Endothelial cell (in vitro differentiated cells): ENCODE measurements around the gene NATD1. TPM values are rescaled to one million over a fixed set of nuclear protein-coding genes. Genes with fewer than 3 reads are reported as not detected.
"Not testable (repeated sequence)": the region's sequence is repeated elsewhere in the genome, so short reads cannot be mapped to it uniquely, and the experiment has no call there.

Experiments
- DNase-seq: peaks from one replicate; pipeline ENCODE4 v3.0.0; 2021; ENCODE audit warnings: low spot score
- H3K27ac Mint-ChIP-seq: one replicate; pipeline ENCODE4 v1.8.0; 2021; ENCODE audit warnings: mixed read lengths, inconsistent platforms; ENCODE audit not compliant: unreplicated experiment
- H3K27me3 Mint-ChIP-seq: one replicate; pipeline ENCODE4 v1.8.0; 2021; ENCODE audit warnings: mild to moderate bottlenecking, moderate library complexity, mixed read lengths, inconsistent platforms; ENCODE audit not compliant: unreplicated experiment
- H3K36me3 Mint-ChIP-seq: one replicate; pipeline ENCODE4 v1.8.0; 2021; ENCODE audit warnings: mild to moderate bottlenecking, low read depth, mixed read lengths, inconsistent platforms; ENCODE audit not compliant: unreplicated experiment
- H3K4me1 Mint-ChIP-seq: one replicate; pipeline ENCODE4 v1.8.0; 2021; ENCODE audit warnings: mild to moderate bottlenecking, mixed read lengths, inconsistent platforms; ENCODE audit not compliant: unreplicated experiment
- H3K4me3 Mint-ChIP-seq: one replicate; pipeline ENCODE4 v1.8.0; 2021; ENCODE audit warnings: mild to moderate bottlenecking, mixed read lengths, inconsistent platforms; ENCODE audit not compliant: unreplicated experiment
- H3K9me3 Mint-ChIP-seq: one replicate; pipeline ENCODE4 v1.8.0; 2021; ENCODE audit warnings: mixed read lengths, inconsistent platforms; ENCODE audit not compliant: unreplicated experiment
- total RNA-seq: library from RNA; stranded (reverse); fragmentation: NEBNext Ultra II Directional; extraction: Animal tissue kit (Norgen Biotek cat#: 25700); gene quantifications from one replicate; pipeline ENCODE4 v1.2.1, GENCODE V29; 2021; ENCODE audit not compliant: unreplicated experiment
- TF ChIP-seq, protein P1 (sequence below): fragments of 200-600 bp; sonication (generic); IDR thresholded peaks from one replicate; pipeline ENCODE4 v1.5.0; 2021; ENCODE audit warnings: antibody characterized with exemption; ENCODE audit not compliant: unreplicated experiment

Gene NATD1
- total RNA-seq, 1 donor from 2014 or later, result 30.3 TPM

DNA sequence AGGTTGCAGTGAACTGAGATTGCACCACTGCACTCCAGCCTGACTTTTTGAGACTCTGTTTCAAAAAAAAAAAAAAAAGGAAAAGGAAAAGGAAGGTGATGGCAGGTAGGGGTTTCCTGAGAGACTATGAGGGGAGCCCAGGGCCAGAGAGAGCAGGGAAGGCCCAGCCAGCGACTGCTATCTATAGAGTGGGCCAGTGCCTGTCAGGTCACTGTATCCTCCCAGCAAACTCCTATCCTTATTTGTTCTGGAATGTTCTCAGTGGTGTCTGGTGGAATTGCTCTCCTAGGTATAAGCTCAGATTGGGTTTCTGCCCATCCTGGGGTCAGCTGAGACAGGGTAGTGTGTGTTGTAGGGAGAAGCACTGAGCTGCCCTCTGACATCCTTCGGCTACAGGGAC lies 24.4 kb downstream of the NATD1 start:
- Mint-ChIP-seq H3K9me3 (no peaks in the 10 kb centered on the region), H3K27me3 (peaks cover 3% of the 10 kb centered on the region), H3K27ac (peak overlapping the region; percentile 64), H3K4me1 (peaks cover 21% of the 10 kb centered on the region), H3K36me3 (peaks cover 7% of the 10 kb centered on the region), H3K4me3 (no peak overlapping the region)
- TF ChIP-seq, protein P1, sequence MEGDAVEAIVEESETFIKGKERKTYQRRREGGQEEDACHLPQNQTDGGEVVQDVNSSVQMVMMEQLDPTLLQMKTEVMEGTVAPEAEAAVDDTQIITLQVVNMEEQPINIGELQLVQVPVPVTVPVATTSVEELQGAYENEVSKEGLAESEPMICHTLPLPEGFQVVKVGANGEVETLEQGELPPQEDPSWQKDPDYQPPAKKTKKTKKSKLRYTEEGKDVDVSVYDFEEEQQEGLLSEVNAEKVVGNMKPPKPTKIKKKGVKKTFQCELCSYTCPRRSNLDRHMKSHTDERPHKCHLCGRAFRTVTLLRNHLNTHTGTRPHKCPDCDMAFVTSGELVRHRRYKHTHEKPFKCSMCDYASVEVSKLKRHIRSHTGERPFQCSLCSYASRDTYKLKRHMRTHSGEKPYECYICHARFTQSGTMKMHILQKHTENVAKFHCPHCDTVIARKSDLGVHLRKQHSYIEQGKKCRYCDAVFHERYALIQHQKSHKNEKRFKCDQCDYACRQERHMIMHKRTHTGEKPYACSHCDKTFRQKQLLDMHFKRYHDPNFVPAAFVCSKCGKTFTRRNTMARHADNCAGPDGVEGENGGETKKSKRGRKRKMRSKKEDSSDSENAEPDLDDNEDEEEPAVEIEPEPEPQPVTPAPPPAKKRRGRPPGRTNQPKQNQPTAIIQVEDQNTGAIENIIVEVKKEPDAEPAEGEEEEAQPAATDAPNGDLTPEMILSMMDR, result no peak
- peak; percentile 18 for DNase-seq

DNA sequence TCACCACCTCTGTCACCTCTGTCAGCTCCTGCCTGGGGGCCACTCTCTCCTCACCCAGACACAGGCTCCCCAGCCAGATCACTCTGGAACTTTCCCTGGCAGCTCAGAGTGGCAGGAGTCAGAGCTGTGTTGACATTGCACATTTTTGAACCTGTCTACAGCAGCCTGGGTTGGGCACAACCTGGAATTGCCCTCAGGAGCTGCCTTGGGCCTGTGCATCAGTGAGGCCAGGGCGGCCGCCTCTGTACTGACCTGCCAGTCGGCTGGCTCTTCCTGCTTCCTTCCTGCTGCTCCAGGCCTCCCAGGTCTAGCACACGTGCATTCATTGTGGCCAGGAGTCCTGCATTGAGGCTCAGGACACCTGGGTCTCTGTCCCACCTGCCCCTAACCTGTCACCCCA lies 25.1 kb downstream of the NATD1 start:
- Mint-ChIP-seq H3K27me3 (peaks cover 3% of the 10 kb centered on the region), H3K27ac (peak overlapping the region; percentile 77), H3K4me3 (no peak overlapping the region), H3K9me3 (no peaks in the 10 kb centered on the region), H3K36me3 (peaks cover 7% of the 10 kb centered on the region), H3K4me1 (peaks cover 19% of the 10 kb centered on the region)
- DNase-seq, result peak; percentile 44
- TF ChIP-seq, protein P1, result no peak

DNA sequence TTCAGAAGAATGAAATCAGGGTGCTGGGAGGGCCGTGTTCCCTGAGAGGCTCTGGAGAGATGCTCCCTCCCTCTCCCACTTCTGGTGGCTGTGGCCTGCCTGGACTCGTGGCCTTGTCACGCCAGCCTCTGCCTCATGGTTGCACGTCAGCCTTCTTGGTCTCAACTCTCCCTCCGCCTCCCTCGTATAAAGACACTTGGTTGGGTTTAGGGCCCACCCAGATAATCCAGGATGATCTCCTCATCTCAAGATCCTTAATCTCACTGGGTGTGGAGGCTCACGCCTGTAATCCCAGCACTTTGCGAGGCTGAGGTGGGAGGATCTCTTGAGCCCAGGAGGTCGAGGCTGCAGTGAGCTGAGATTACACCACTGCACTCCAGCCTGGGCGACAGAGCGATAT lies 25.9 kb downstream of the NATD1 start:
- peaks cover 19% of the 10 kb centered on the region for H3K4me1 Mint-ChIP-seq
- peaks cover 11% of the 10 kb centered on the region for H3K36me3 Mint-ChIP-seq
- not testable (repeated sequence) for H3K27me3 Mint-ChIP-seq, H3K9me3 Mint-ChIP-seq, H3K4me3 Mint-ChIP-seq, DNase-seq
- peak overlapping the region; percentile 77 for H3K27ac Mint-ChIP-seq

DNA sequence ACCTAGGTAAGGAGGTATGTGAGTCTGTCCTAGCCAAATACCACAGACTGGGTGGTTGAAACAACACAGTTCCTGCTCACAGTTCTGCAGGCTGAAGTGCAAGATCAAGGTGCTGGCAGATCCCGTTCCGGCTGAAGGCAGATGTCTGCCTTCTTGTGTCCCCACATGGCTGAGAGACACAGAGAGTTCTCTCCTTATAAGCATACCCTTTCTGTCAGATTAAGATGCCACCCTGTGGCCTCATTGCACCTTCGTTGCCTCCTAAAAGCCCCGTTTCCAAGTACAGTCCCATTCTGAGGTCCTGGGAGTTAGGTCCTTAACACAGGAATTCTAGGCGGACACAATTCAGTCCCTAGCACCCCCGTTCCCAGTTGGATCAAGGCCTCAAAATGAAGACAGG lies 30.1 kb downstream of the NATD1 start:
- TF ChIP-seq, protein P1, result no peak
- Mint-ChIP-seq H3K9me3 (no peaks in the 10 kb centered on the region), H3K36me3 (peaks cover 14% of the 10 kb centered on the region), H3K27ac (no peak overlapping the region), H3K4me1 (peaks cover 8% of the 10 kb centered on the region), H3K27me3 (no peaks in the 10 kb centered on the region), H3K4me3 (peak overlapping the region; percentile 62)
- DNase-seq, result no peak

DNA sequence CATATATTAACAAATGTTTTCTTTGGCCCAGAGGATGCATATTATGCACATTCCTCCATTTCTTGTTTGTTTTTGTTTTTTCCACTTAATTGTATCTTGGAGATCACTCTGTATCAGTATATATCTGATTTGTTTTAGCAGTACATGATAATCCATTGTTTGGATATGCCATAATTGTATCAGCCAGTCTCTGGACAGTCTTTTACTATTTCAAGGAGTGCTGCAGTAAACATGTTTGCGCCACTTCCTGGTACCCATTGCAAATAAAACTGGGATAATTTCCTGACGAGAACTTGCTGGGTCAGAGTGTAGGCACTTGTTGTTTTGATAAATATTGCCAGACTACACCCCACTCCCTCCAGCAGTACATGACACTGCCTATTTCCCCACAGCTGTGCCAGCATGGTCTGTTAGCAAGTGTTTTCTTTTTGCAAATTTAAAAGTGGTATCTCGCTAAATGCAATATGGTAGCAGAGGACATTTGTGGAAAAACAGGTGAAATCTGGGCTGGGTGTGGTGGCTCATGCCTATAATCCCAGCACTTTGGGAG lies 34.3 kb downstream of the NATD1 start:
- peaks cover 9% of the 10 kb centered on the region for H3K27me3 Mint-ChIP-seq
- peaks cover 22% of the 10 kb centered on the region for H3K4me1 Mint-ChIP-seq
- H3K36me3 Mint-ChIP-seq, result peaks cover 22% of the 10 kb centered on the region
- H3K4me3 Mint-ChIP-seq, result no peak overlapping the region
- no peaks in the 10 kb centered on the region for H3K9me3 Mint-ChIP-seq
- H3K27ac Mint-ChIP-seq, result no peak overlapping the region
- DNase-seq, result no peak
- TF ChIP-seq, protein P1, result no peak
